HEK293 (cell line): ENCODE measurements around the gene GID4.
A peak's percentile ranks its signal among the peaks of the same experiment; 100 is the strongest.

ENCODE experiments used
- CTCF ChIA-PET: fragments of 350-600 bp; formaldehyde crosslinking; extraction: SDS; loops from one replicate; lab custom pipeline; 2021; ENCODE audit warnings: antibody characterized with exemption; lab: Yijun Ruan, JAX
- POLR2A ChIA-PET: fragments of 300-600 bp; formaldehyde crosslinking; extraction: SDS; loops from one replicate; lab custom pipeline; 2020; ENCODE audit warnings: antibody characterized with exemption, inconsistent platforms; lab: Yijun Ruan, JAX
- H3K27ac ChIP-seq: fragments of 200-500 bp; sonication (Bioruptor generic); 2 replicates; pipeline ENCODE4 v1.5.1; 2014; ENCODE audit warnings: low read depth, low read length, control low read depth, inconsistent platforms; ENCODE audit errors: extremely low read depth
- H3K36me3 ChIP-seq, 2 experiments: fragments of 200-500 bp in 1 of 2; sonication (Bioruptor generic) in 1 of 2; 1 replicate in 1 of 2; 2 replicates in 1 of 2; pipeline ENCODE4 v1.5.1; 2014 to 2017; ENCODE audit warnings: inconsistent platforms in 2 of 2, low read length in 2 of 2; ENCODE audit not compliant: control insufficient read depth in 2 of 2, insufficient read depth in 1 of 2
- H3K4me1 ChIP-seq: fragments of 200-500 bp; sonication (Bioruptor generic); 2 replicates; pipeline ENCODE4 v1.5.1; 2014; ENCODE audit warnings: mild to moderate bottlenecking, low read length, inconsistent platforms; ENCODE audit not compliant: control insufficient read depth, insufficient read depth
- H3K4me3 ChIP-seq: 2 replicates; pipeline ENCODE4 v1.5.1; 2011; ENCODE audit warnings: low read depth, mild to moderate bottlenecking, control low read depth, low read length, moderate library complexity
- H3K9me3 ChIP-seq: fragments of 200-500 bp; sonication (Bioruptor generic); 2 replicates; pipeline ENCODE4 v1.5.1; 2014; ENCODE audit warnings: low read depth, low read length, inconsistent platforms; ENCODE audit not compliant: control insufficient read depth, insufficient read depth
- HOXD13 ChIP-seq: sonication (generic); formaldehyde crosslinking; IDR thresholded peaks from 2 replicates; pipeline ENCODE4 v1.8.0; 2022; ENCODE audit warnings: missing genetic modification reagents, borderline replicate concordance
- SCRT1 ChIP-seq: fragments of 450-650 bp; formaldehyde crosslinking; IDR thresholded peaks from 2 replicates; pipeline ENCODE4 v1.5.1; 2016; ENCODE audit warnings: missing biosample characterization, missing genetic modification characterization, borderline replicate concordance
- TSHZ1 ChIP-seq: fragments of 450-650 bp; formaldehyde crosslinking; IDR thresholded peaks from 2 replicates; pipeline ENCODE4 v1.5.1; 2016; ENCODE audit warnings: missing biosample characterization, missing genetic modification characterization, borderline replicate concordance
- YY2 ChIP-seq: fragments of 450-650 bp; formaldehyde crosslinking; IDR thresholded peaks from 2 replicates; pipeline ENCODE4 v1.5.1; 2016; ENCODE audit warnings: missing biosample characterization, missing genetic modification characterization
- ZBTB7A ChIP-seq: fragments of 450-650 bp; formaldehyde crosslinking; IDR thresholded peaks from 2 replicates; pipeline ENCODE4 v1.5.1; 2016; ENCODE audit warnings: low read depth, missing biosample characterization, missing genetic modification characterization
- ZNF184 ChIP-seq: fragments of 450-650 bp; IDR thresholded peaks from 2 replicates; pipeline ENCODE4 v1.5.1; 2018; ENCODE audit warnings: missing biosample characterization, mild to moderate bottlenecking, missing genetic modification characterization
- ZNF292 ChIP-seq: fragments of 450-650 bp; formaldehyde crosslinking; IDR thresholded peaks from 2 replicates; pipeline ENCODE4 v1.5.1; 2016; ENCODE audit warnings: low read depth, missing biosample characterization, missing genetic modification characterization, borderline replicate concordance
- ZNF354C ChIP-seq: fragments of 450-650 bp; formaldehyde crosslinking; IDR thresholded peaks from 2 replicates; pipeline ENCODE4 v1.5.1; 2016; ENCODE audit warnings: missing biosample characterization, missing genetic modification characterization, low read depth, borderline replicate concordance
- ZNF37A ChIP-seq: fragments of 450-650 bp; IDR thresholded peaks from 2 replicates; pipeline ENCODE4 v1.5.1; 2018; ENCODE audit warnings: missing biosample characterization, missing genetic modification characterization
- ZNF398 ChIP-seq: fragments of 450-650 bp; formaldehyde crosslinking; IDR thresholded peaks from 2 replicates; pipeline ENCODE4 v1.5.1; 2017; ENCODE audit warnings: missing biosample characterization, missing genetic modification characterization
- ZNF404 ChIP-seq: fragments of 450-650 bp; formaldehyde crosslinking; IDR thresholded peaks from 2 replicates; pipeline ENCODE4 v1.5.1; 2017; ENCODE audit warnings: missing biosample characterization, missing genetic modification characterization
- ZNF501 ChIP-seq: fragments of 450-650 bp; formaldehyde crosslinking; IDR thresholded peaks from 2 replicates; pipeline ENCODE4 v1.5.1; 2016; ENCODE audit warnings: missing biosample characterization, missing genetic modification characterization
- ZNF571 ChIP-seq: fragments of 450-650 bp; formaldehyde crosslinking; IDR thresholded peaks from 2 replicates; pipeline ENCODE4 v1.5.0; 2017; ENCODE audit warnings: missing biosample characterization, missing genetic modification characterization
- ZNF629 ChIP-seq: fragments of 450-650 bp; formaldehyde crosslinking; IDR thresholded peaks from 2 replicates; pipeline ENCODE4 v1.5.1; 2017; ENCODE audit warnings: missing biosample characterization, missing genetic modification characterization
- ZNF654 ChIP-seq: fragments of 450-650 bp; formaldehyde crosslinking; IDR thresholded peaks from 2 replicates; pipeline ENCODE4 v1.5.1; 2016; ENCODE audit warnings: low read depth, missing biosample characterization, missing genetic modification characterization
- ZNF658 ChIP-seq: fragments of 450-650 bp; formaldehyde crosslinking; IDR thresholded peaks from 2 replicates; pipeline ENCODE4; 2016; ENCODE audit warnings: missing biosample characterization, missing genetic modification characterization
- ZNF692 ChIP-seq: fragments of 450-650 bp; formaldehyde crosslinking; IDR thresholded peaks from 2 replicates; pipeline ENCODE4 v1.5.1; 2016; ENCODE audit warnings: missing biosample characterization, missing genetic modification characterization
- TF ChIP-seq, protein P1 (sequence below): fragments of 450-650 bp; formaldehyde crosslinking; IDR thresholded peaks from 2 replicates; pipeline ENCODE4 v1.5.1; 2016; ENCODE audit warnings: missing biosample characterization, missing genetic modification characterization
- TF ChIP-seq, protein P2 (sequence below): fragments of 450-650 bp; formaldehyde crosslinking; IDR thresholded peaks from 2 replicates; pipeline ENCODE4 v1.5.1; 2016; ENCODE audit warnings: missing biosample characterization, missing genetic modification characterization

The GID4 gene

GRCh38 chr17:18028114-18028951 lies 10.9 kb upstream of the GID4 start:
- Histone ChIP-seq H3K9me3 (no peaks in the 10 kb centered on the region), H3K4me3 (no peak overlapping the region), H3K36me3 (peaks cover 4 to 37% of the 10 kb centered on the region in 2 experiments; a peak in 2 of 3 replicates), H3K27ac (no peak overlapping the region)
- ChIA-PET CTCF (interaction anchor here (0.6 to 1.8 kb wide), 7 partner anchors 96 to 674 kb away, joined by 3 to 6 read pairs (median 3); no protein-coding TSS in a partner anchor), POLR2A (interaction anchor here (1.3 kb wide), 1 partner anchor 56 kb away, joined by 5 read pairs; the partner anchor contains the start of genes DRC3 and TOM1L2)
- TF ChIP-seq ZNF629 (tag by site-specific recombination) (no peak), ZNF571 (tag by site-specific recombination) (no peak), ZNF654 (tag by site-specific recombination) (no peak), YY2 (tag by site-specific recombination) (no peak), TSHZ1 (tag by site-specific recombination) (no peak), ZNF692 (tag by site-specific recombination) (no peak), ZNF658 (tag by site-specific recombination) (no peak)
- TF ChIP-seq, protein P1, sequence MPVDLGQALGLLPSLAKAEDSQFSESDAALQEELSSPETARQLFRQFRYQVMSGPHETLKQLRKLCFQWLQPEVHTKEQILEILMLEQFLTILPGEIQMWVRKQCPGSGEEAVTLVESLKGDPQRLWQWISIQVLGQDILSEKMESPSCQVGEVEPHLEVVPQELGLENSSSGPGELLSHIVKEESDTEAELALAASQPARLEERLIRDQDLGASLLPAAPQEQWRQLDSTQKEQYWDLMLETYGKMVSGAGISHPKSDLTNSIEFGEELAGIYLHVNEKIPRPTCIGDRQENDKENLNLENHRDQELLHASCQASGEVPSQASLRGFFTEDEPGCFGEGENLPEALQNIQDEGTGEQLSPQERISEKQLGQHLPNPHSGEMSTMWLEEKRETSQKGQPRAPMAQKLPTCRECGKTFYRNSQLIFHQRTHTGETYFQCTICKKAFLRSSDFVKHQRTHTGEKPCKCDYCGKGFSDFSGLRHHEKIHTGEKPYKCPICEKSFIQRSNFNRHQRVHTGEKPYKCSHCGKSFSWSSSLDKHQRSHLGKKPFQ (tag by site-specific recombination), result peak; percentile 83
- TF ChIP-seq, all 188 proteins: peak for 1
- H3K4me1 ChIP-seq, result no peaks in the 10 kb centered on the region

- Histone ChIP-seq H3K27ac (no peak overlapping the region), H3K36me3 (peaks cover 4 to 33% of the 10 kb centered on the region in 2 experiments; a peak in 2 of 3 replicates), H3K4me1 (no peaks in the 10 kb centered on the region), H3K9me3 (no peaks in the 10 kb centered on the region), H3K4me3 (no peak overlapping the region)
- ChIA-PET CTCF (interaction anchor here (0.7 to 1.8 kb wide), 7 partner anchors 35 to 187 kb away, joined by 3 to 6 read pairs (median 3); no protein-coding TSS in a partner anchor), POLR2A (interaction anchor here (1.3 kb wide), 1 partner anchor 57 kb away, joined by 5 read pairs; the partner anchor contains the start of genes DRC3 and TOM1L2)
- TF ChIP-seq HOXD13 (CRISPR knock-in tag) (no peak), ZNF501 (tag by site-specific recombination) (no peak), ZNF292 (no peak), ZNF37A (tag by site-specific recombination) (no peak), ZNF354C (tag by site-specific recombination) (no peak), ZNF184 (no peak), SCRT1 (no peak), ZNF404 (tag by site-specific recombination) (no peak), ZBTB7A (no peak), ZNF398 (tag by site-specific recombination) (no peak)
- TF ChIP-seq, protein P2, sequence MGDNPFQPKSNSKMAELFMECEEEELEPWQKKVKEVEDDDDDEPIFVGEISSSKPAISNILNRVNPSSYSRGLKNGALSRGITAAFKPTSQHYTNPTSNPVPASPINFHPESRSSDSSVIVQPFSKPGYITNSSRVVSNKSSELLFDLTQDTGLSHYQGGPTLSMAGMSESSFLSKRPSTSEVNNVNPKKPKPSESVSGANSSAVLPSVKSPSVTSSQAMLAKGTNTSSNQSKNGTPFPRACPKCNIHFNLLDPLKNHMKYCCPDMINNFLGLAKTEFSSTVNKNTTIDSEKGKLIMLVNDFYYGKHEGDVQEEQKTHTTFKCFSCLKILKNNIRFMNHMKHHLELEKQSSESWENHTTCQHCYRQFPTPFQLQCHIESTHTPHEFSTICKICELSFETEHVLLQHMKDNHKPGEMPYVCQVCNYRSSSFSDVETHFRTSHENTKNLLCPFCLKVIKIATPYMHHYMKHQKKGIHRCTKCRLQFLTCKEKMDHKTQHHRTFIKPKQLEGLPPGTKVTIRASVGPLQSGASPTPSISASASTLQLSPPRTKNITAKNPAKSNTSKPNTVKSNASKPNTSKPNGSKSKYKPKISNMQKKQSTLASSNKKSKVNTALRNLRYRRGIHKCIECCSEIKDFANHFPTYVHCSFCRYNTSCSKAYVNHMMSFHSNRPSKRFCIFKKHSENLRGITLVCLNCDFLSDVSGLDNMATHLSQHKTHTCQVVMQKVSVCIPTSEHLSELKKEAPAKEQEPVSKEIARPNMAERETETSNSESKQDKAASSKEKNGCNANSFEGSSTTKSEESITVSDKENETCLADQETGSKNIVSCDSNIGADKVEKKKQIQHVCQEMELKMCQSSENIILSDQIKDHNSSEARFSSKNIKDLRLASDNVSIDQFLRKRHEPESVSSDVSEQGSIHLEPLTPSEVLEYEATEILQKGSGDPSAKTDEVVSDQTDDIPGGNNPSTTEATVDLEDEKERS (tag by site-specific recombination), result no peak
These were observed 10.2 kb upstream of the GID4 start for GRCh38 chr17:18028952-18029540.
